ENCODE data around the gene ETV5.

DNA sequence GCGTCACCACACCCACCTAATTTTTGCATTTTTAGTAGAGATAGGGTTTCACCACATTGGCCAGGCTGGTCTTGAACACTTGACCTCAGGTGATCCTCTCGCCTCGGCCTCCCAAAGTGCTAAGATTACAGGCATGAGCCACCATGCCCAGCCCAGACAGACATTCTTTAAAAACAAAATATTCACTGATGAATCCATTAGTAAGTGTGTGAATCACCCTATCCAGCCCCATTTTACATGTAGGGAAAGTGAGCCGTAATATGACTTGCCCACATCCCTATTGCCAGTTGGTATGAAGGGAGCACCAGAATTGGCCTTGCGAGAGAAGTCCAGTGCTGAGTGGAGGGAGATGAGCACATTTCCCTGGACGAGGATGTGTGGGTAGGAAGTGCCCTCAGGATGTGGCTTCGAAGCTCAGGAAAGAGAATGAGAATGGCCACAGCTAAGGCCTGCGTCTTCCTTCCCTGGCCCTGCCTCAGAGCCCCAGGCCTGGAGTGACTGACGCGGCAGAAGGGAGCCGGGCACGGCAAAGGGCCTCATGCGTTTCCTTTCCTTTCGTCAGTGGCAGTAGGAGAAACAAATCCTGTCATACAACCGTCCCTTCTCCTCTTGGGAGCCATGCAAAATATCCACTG is 28.3 kb upstream of the ETV5 start:
- TF ChIP-seq CTCF (IDR thresholded peaks at IDR 0.05) (no peak), POLR2A (IDR thresholded peaks at IDR 0.05; ENCODE audit: low read depth) (no peak)
